Tibial artery (tissue), 4 donors: ENCODE data around the gene MIPOL1.

Source experiments
- DNase-seq, 2 donors: peaks; one replicate each; pipeline ENCODE4 v3.0.0-alpha.2; 2019
- H3K27ac ChIP-seq, 2 donors: fragments of 200-600 bp; sonication (generic) in 1 of 2; 1 replicate in 1 of 2; 2 replicates in 1 of 2; pipeline ENCODE4 v1.5.1; 2018 to 2019; ENCODE audit warnings: mild to moderate bottlenecking in 1 of 2
- H3K27me3 ChIP-seq, 2 donors: fragments of 200-600 bp; sonication (generic) in 1 of 2; one replicate each; pipeline versions ENCODE4 v1.5.1 to v1.6.0; 2016 to 2019
- H3K36me3 ChIP-seq, 3 donors: fragments of 200-600 bp; sonication (generic) in 2 of 3; one replicate each; pipeline ENCODE4 v1.5.1; 2016 to 2019; ENCODE audit warnings: mild to moderate bottlenecking in 2 of 3
- H3K4me1 ChIP-seq, 4 donors: fragments of 200-600 bp; sonication (generic) in 2 of 4; 1 replicate in 3 of 4; 2 replicates in 1 of 4; pipeline ENCODE4 v1.5.1; 2016 to 2019
- H3K4me3 ChIP-seq, 2 donors: fragments of 200-600 bp; sonication (generic) in 1 of 2; 1 replicate in 1 of 2; 2 replicates in 1 of 2; pipeline ENCODE4 v1.5.1; 2018 to 2019; ENCODE audit warnings: mild to moderate bottlenecking in 2 of 2
- H3K9me3 ChIP-seq, 3 donors: fragments of 200-600 bp; sonication (generic) in 1 of 3; one replicate each; pipeline ENCODE4 v1.5.1; 2016 to 2019
- intact Hi-C: fragments of 100-400 bp; cut with DNase I; formaldehyde crosslinking; loops from one replicate; pipeline ENCODE4 v1.15.0; 2023; ENCODE audit warnings: low total_unique reads
- TF ChIP-seq, protein P1 (sequence below), 2 experiments: fragments of 200-600 bp in 1 of 2; fragments of 450-650 bp in 1 of 2; IDR thresholded peaks; one replicate each; pipeline ENCODE4 v1.5.1; 2017 to 2019; ENCODE audit warnings: antibody characterized with exemption in 2 of 2, mild to moderate bottlenecking in 1 of 2, moderate library complexity in 1 of 2

MIPOL1 gene

DNA sequence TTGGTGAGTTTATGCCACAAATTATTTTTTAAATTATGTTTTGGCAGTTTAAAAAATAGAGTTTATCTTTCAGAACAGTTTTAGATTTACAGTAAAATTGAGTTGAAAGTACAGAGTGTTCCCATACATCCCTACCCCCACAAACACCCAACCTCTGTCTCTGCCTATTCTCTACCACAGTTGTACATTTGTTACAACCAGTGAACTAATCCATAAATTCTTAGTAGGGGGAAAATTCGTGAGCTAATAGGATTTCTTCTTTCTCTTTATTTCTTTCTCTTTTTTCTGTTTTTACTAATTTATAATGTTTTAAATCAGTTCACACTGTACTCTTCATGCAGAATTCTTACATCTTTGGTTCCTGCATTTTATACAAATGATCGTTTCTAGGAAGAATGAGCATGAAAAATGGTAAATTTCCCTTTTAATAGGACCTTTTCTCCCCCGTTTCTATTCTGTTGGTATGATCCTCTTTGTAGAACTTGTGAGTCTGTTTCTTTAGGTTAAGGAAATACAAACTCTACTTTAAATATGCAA is 56.7 kb downstream of the MIPOL1 start:
- TF ChIP-seq, protein P1, sequence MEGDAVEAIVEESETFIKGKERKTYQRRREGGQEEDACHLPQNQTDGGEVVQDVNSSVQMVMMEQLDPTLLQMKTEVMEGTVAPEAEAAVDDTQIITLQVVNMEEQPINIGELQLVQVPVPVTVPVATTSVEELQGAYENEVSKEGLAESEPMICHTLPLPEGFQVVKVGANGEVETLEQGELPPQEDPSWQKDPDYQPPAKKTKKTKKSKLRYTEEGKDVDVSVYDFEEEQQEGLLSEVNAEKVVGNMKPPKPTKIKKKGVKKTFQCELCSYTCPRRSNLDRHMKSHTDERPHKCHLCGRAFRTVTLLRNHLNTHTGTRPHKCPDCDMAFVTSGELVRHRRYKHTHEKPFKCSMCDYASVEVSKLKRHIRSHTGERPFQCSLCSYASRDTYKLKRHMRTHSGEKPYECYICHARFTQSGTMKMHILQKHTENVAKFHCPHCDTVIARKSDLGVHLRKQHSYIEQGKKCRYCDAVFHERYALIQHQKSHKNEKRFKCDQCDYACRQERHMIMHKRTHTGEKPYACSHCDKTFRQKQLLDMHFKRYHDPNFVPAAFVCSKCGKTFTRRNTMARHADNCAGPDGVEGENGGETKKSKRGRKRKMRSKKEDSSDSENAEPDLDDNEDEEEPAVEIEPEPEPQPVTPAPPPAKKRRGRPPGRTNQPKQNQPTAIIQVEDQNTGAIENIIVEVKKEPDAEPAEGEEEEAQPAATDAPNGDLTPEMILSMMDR (IDR thresholded peaks at IDR 0.05), result no peak
- H3K9me3 ChIP-seq, result no peaks in the 10 kb centered on the region
- H3K36me3 ChIP-seq, result no peaks in the 10 kb centered on the region
- no peaks in the 10 kb centered on the region for H3K4me1 ChIP-seq
- intact Hi-C loops, result no loop called here
- no peak for DNase-seq
- H3K4me3 ChIP-seq, result no peak overlapping the region
- no peaks in the 10 kb centered on the region for H3K27me3 ChIP-seq
- H3K27ac ChIP-seq, result no peak overlapping the region

DNA sequence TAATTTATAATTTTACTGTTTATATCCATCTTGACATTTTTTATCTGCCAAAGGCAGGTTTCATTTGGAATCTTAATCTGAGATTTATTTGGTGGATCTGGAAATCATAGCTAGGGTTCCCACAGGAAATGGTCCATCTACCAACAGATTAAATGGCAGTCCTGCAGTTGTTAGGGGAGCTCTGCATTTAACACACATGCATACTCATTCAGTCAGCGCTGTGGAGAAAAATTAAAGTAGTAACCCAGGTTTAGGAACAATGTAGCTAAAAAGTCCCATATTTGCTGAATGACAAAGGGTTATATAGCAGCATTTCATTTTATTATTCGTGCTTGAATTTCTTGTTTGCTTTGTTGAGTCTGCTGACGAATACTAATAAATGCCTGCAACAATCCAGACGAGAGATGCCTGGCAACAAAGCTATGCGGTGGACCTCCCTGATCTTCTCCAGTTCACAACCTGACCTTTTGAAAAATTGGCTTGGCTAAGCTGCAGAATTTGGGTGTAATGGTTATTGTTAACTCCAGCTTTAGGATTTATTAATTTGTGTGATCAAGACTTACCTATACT is 59.8 kb downstream of the MIPOL1 start:
- Histone ChIP-seq H3K9me3 (no peaks in the 10 kb centered on the region), H3K36me3 (no peaks in the 10 kb centered on the region), H3K27ac (no peak overlapping the region), H3K27me3 (no peaks in the 10 kb centered on the region), H3K4me1 (no peaks in the 10 kb centered on the region), H3K4me3 (no peak overlapping the region)
- TF ChIP-seq, protein P1 (IDR thresholded peaks at IDR 0.05), result no peak
- DNase-seq, result no peak
- intact Hi-C loops, result no loop called here

DNA sequence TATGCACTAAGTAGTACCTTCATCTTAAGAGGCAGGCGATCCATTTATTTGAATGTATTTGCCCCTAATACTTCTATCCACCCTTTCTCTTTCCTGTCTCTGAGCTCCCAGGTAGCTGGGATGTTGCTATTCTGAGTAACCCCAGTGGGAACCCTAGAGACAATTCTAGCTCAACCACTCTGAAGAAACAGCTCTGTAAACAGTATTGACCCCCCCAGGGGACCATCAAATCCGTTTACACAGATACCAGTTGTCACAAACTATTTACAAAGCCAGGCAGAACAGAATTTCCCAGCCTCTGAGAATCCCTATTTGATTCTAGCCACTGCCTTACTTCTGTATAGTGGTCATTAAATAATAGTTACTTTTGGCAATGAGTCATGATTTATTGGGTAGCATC is 64.9 kb downstream of the MIPOL1 start:
- H3K4me3 ChIP-seq, result no peak overlapping the region
- TF ChIP-seq, protein P1 (IDR thresholded peaks at IDR 0.05), result no peak
- H3K9me3 ChIP-seq, result no peaks in the 10 kb centered on the region
- H3K4me1 ChIP-seq, result no peaks in the 10 kb centered on the region
- intact Hi-C loops, result no loop called here
- no peak for DNase-seq
- H3K36me3 ChIP-seq, result peaks cover 0 to 4% (median 0%) of the 10 kb centered on the region in 3 donors
- no peak overlapping the region for H3K27ac ChIP-seq
- no peaks in the 10 kb centered on the region for H3K27me3 ChIP-seq

DNA sequence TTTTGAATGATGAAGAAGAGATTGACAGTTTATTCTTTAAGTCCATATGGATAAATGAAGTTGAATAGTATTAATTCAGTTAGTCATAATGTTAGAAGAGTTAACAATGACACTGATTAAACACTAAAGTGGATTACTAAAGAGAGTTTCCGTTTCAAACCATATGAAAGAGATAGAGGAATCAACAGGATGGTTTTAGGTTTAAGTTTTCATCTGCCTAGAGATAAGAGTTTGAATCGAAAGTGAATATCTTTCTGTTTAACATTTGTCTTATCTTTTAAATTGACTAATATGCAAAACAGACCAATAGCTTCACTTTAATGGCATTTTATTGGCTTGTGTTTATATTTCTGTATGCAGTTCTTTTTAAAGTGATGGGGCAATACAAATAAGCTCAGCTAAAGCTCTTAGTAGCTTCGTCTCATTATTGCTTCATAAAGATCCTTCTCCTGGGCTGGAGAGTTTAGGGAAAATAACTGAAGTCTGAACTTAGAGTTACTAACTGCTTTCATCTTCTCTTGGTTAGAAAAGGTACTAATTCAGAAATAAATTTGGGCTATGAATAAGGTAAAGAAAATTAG is 66.0 kb downstream of the MIPOL1 start:
- no peak overlapping the region for H3K4me3 ChIP-seq
- peaks cover 0 to 4% (median 0%) of the 10 kb centered on the region in 3 donors for H3K36me3 ChIP-seq
- TF ChIP-seq, protein P1 (IDR thresholded peaks at IDR 0.05), result no peak
- no peak for DNase-seq
- no peak overlapping the region for H3K27ac ChIP-seq
- no peaks in the 10 kb centered on the region for H3K9me3 ChIP-seq
- intact Hi-C loops, result no loop called here
- H3K27me3 ChIP-seq, result no peaks in the 10 kb centered on the region
- H3K4me1 ChIP-seq, result no peaks in the 10 kb centered on the region

DNA sequence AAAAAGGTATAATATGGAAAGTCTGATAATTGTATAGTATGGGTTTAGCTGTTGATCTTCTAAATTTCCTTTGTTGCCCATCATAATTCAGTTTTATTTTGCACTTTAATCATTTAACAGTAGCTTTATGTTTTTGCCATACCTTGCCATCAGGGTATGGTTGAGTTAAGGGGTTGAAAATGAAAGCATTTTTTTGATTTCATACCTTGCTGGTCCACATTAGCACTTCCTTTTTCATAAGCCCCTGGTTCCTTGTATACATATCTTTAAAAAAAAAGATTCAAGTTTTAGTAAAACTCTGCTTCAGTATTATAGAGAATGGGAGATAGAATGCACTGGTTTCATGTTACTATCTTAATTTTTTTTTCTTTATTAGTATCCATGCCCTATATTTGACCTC is 71.1 kb downstream of the MIPOL1 start:
- Histone ChIP-seq H3K4me1 (no peaks in the 10 kb centered on the region), H3K9me3 (no peaks in the 10 kb centered on the region), H3K36me3 (peaks cover 0 to 4% (median 0%) of the 10 kb centered on the region in 3 donors), H3K27me3 (no peaks in the 10 kb centered on the region), H3K27ac (no peak overlapping the region), H3K4me3 (no peak overlapping the region)
- TF ChIP-seq, protein P1 (IDR thresholded peaks at IDR 0.05), result no peak
- no peak for DNase-seq
- intact Hi-C loops, result no loop called here
